Testis (tissue), 3 donors: Measurements from ENCODE around the gene CDC14A. TPM values are rescaled to one million over a fixed set of nuclear protein-coding genes. Genes with fewer than 3 reads are reported as not detected.

Experiments
- DNase-seq: peaks from one replicate; pipeline ENCODE4 v3.0.0-alpha.2; 2019
- H3K27ac ChIP-seq, 2 donors: fragments of 200-600 bp; sonication (generic); one replicate each; pipeline ENCODE4 v1.5.1; 2019
- H3K27me3 ChIP-seq: fragments of 200-600 bp; sonication (generic); one replicate; pipeline ENCODE4 v1.5.1; 2019
- H3K36me3 ChIP-seq: fragments of 200-600 bp; sonication (generic); one replicate; pipeline ENCODE4 v1.5.1; 2017; ENCODE audit warnings: low read depth; ENCODE audit errors: missing control alignments
- H3K4me1 ChIP-seq: fragments of 200-600 bp; sonication (generic); one replicate; pipeline ENCODE4 v1.5.1; 2019
- H3K4me3 ChIP-seq, 2 donors: fragments of 200-600 bp; sonication (generic); one replicate each; pipeline ENCODE4 v1.5.1; 2017 to 2019
- H3K9me3 ChIP-seq: fragments of 200-600 bp; sonication (generic); one replicate; pipeline ENCODE4 v1.5.1; 2017
- POLR2A ChIP-seq: fragments of 450-650 bp; IDR thresholded peaks from one replicate; pipeline ENCODE4 v1.6.1; 2017; ENCODE audit warnings: antibody characterized with exemption, mild to moderate bottlenecking, moderate library complexity
- WGBS, 2 donors: methylation state at CpG; one replicate each; pipeline ENCODE4 v1.1.5; 2018; 5-methylcytosine and 5-hydroxymethylcytosine counted together
- intact Hi-C: fragments of 100-400 bp; cut with DNase I; formaldehyde crosslinking; loops from one replicate; pipeline ENCODE4 v1.15.1; 2023; ENCODE audit warnings: low total_unique reads
- polyA plus RNA-seq: library from polyadenylated mRNA; stranded (reverse); fragments of 350-450 nt; fragmentation: Illumina TruSeq; extraction: RNeasy Lipid Tissue Mini Kit (QIAGEN cat#74804); gene quantifications from one replicate; pipeline ENCODE4 v1.2.3, GENCODE V29; 2014; ENCODE audit warnings: low read depth, low replicate concordance; ENCODE audit not compliant: insufficient read depth
- total RNA-seq, 2 donors: library from RNA; depleted of rRNA; stranded (reverse); fragments of >200 nt; gene quantifications; one replicate each; pipeline ENCODE4 v1.2.3, GENCODE V29; 2016
- TF ChIP-seq, protein P1 (sequence below), 3 experiments: fragments of 450-650 bp in 2 of 3; fragments of 200-600 bp in 1 of 3; sonication (generic) in 1 of 3; IDR thresholded peaks; one replicate each; pipeline ENCODE4 v1.5.1; 2016 to 2019; ENCODE audit warnings: antibody characterized with exemption in 3 of 3, mild to moderate bottlenecking in 2 of 3, moderate library complexity in 1 of 3

The CDC14A gene
- total and polyA plus RNA-seq, 3 donors from 2014 or later = 28.3 to 55.9 (median 40.6) TPM

DNA sequence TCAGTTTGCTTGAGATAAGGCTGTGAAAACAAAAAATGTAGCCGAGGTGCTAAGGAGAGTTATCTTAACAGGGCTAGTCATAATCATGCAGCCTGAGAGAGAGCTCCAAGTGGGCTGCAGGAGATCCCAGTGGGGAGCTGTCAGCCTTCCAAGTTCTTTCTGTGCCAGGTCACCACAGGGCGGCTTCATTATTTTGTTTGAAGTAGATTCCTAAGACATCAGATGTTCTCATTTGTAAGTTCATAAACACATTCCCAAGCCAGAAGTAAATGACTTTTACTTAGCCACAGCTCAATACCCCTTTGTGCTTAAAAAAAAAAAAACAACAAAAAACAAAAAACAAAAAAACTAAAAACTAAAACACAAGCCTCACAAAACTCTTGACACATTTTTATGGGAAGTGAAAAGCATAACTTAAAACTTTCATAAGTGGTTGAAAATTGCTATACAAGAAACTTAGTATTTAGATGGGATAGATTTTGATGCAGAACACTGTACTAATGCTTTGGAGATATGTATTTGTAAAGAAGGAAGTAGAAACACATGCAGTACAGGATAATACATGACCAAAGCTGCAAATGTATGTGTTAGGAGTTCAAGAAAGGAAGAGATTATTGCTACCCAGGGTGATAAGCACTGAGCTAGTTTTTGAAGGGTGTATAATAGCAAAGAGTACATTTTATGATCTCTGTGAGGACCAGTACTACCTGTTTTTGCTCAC lies 8.6 kb downstream of the CDC14A start:
- DNase-seq = peak; percentile 76
- intact Hi-C loops = no loop called here
- Histone ChIP-seq H3K27ac (no peak overlapping the region), H3K4me3 (no peak overlapping the region), H3K27me3 (no peaks in the 10 kb centered on the region), H3K36me3 (no peaks in the 10 kb centered on the region), H3K9me3 (no peaks in the 10 kb centered on the region), H3K4me1 (peaks cover 24% of the 10 kb centered on the region)
- TF ChIP-seq, protein P1, sequence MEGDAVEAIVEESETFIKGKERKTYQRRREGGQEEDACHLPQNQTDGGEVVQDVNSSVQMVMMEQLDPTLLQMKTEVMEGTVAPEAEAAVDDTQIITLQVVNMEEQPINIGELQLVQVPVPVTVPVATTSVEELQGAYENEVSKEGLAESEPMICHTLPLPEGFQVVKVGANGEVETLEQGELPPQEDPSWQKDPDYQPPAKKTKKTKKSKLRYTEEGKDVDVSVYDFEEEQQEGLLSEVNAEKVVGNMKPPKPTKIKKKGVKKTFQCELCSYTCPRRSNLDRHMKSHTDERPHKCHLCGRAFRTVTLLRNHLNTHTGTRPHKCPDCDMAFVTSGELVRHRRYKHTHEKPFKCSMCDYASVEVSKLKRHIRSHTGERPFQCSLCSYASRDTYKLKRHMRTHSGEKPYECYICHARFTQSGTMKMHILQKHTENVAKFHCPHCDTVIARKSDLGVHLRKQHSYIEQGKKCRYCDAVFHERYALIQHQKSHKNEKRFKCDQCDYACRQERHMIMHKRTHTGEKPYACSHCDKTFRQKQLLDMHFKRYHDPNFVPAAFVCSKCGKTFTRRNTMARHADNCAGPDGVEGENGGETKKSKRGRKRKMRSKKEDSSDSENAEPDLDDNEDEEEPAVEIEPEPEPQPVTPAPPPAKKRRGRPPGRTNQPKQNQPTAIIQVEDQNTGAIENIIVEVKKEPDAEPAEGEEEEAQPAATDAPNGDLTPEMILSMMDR (IDR thresholded peaks at IDR 0.05) = no peak
- 25 to 43% methylated on average over 2 of the region's 2 CpGs for WGBS, 2 donors

DNA sequence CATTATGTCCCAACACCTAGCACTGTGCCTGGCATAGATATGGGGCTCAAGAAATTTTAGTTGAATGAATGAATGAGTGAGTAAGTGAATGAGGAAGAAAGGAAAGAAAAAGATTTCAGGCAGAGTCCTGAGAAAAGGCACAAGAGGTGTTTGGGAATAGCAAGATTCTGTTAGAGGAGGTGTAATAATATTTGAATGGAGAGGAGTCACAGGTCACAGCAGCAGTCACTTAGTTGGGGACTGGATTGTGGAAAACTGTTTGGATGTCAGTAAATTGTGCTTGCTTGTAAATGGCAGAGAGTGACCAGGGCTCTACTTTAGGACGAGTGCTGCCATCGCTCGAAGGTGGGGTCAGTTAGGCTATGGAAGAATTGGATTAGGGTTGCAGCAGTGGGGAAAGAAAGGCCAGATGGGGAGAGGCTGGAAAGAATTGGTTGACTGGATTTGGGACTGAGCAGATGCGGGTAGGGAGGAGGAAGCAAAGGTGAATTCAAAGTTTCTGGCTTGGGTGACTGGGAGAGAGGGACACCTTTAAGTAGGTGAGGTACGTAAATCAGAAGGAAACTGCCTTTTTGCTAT lies 9.3 kb downstream of the CDC14A start:
- Histone ChIP-seq H3K9me3 (no peaks in the 10 kb centered on the region), H3K4me3 (no peak overlapping the region), H3K27ac (no peak overlapping the region), H3K4me1 (peaks cover 24% of the 10 kb centered on the region), H3K27me3 (no peaks in the 10 kb centered on the region), H3K36me3 (no peaks in the 10 kb centered on the region)
- intact Hi-C loops = no loop called here
- WGBS, 2 donors = 85 to 86% methylated on average over 5 of the region's 5 CpGs
- DNase-seq = no peak
- no peak for TF ChIP-seq POLR2A
- TF ChIP-seq, protein P1 (IDR thresholded peaks at IDR 0.05) = no peak

DNA sequence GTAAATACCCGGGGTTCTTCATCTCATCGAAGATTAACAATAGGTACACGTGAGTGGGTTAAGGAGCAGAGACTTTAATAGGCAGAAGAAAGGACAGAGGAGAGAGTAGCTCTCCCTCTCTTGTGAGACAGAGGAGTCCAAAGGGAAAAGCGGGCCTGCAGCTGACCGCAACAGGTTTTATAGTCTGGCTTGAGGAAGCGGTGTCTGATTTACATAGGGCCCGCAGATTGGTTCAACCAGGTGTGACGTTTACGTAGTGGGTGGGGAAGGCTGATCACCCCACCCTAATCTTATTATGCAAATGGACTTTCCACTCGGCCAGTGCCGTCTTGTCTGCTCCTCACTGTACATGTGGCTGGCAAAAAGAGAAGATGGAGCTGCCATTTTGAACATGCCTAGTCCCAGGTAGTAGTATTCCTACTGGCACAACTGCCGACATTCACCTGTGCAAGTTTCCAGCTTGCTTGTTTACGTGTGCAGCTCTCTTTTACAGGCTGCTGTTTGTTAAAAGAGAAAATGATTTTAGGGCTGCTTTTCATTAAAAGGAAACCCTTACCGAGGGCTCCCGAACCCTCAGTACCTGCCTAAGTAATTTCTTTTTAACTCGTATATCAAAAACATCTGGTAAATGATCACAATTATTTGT lies 10.6 kb downstream of the CDC14A start:
- 69 to 71% methylated on average over 16 of the region's 16 CpGs for WGBS, 2 donors
- no peak overlapping the region for H3K27ac ChIP-seq
- intact Hi-C loops = no loop called here
- peak overlapping the region; percentile 2 to 10 for H3K4me3 ChIP-seq
- no peaks in the 10 kb centered on the region for H3K9me3 ChIP-seq
- H3K4me1 ChIP-seq = peaks cover 18% of the 10 kb centered on the region
- no peaks in the 10 kb centered on the region for H3K27me3 ChIP-seq
- DNase-seq = peak; percentile 73
- H3K36me3 ChIP-seq = no peaks in the 10 kb centered on the region
- TF ChIP-seq, protein P1 (IDR thresholded peaks at IDR 0.05) = no peak
- no peak for TF ChIP-seq POLR2A

DNA sequence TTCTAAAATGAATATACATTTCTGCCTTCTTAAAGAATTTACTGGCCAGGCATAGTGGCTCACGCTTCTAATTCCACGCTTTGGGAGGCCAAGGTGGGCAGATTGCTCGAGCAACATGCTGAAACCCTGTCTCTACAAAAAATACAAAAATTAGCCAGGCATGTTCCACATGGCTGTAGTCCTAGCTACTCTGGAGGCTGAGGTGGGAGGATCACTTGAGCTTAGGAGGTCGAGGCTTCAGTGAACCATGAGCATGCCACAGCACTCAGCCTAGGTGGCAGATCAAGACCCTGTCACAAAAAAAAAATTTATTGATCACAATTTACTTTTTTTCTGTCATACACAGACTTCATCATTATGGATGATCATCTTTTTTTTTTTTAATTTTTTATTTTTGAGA lies 11.5 kb downstream of the CDC14A start:
- Histone ChIP-seq H3K4me1 (peaks cover 13% of the 10 kb centered on the region), H3K27ac (no peak overlapping the region), H3K27me3 (no peaks in the 10 kb centered on the region), H3K9me3 (no peaks in the 10 kb centered on the region), H3K4me3 (no peak overlapping the region), H3K36me3 (no peaks in the 10 kb centered on the region)
- TF ChIP-seq POLR2A = no peak
- TF ChIP-seq, protein P1 (IDR thresholded peaks at IDR 0.05) = no peak
- WGBS, 2 donors = 89 to 91% methylated on average over 4 of the region's 4 CpGs
- no peak for DNase-seq
- intact Hi-C loops = no loop called here
